Glutamatergic neuron (in vitro differentiated cells): Measurements from ENCODE around the gene PRF1. TPM values are rescaled to one million over a fixed set of nuclear protein-coding genes. Genes with fewer than 3 reads are reported as not detected.

ENCODE experiments used
- DNase-seq: peaks from one replicate; pipeline ENCODE4 v3.0.0; 2022
- H3K27ac Mint-ChIP-seq: one replicate; pipeline ENCODE4 v1.8.0; 2020; ENCODE audit warnings: mild to moderate bottlenecking, mixed read lengths, inconsistent platforms; ENCODE audit not compliant: unreplicated experiment
- H3K27me3 Mint-ChIP-seq: one replicate; pipeline ENCODE4 v1.8.0; 2020; ENCODE audit warnings: mild to moderate bottlenecking, moderate library complexity, mixed read lengths, inconsistent platforms; ENCODE audit not compliant: unreplicated experiment
- H3K36me3 Mint-ChIP-seq: one replicate; pipeline ENCODE4 v1.8.0; 2020; ENCODE audit warnings: mild to moderate bottlenecking, mixed read lengths, inconsistent platforms; ENCODE audit not compliant: unreplicated experiment
- H3K4me1 Mint-ChIP-seq: one replicate; pipeline ENCODE4 v1.8.0; 2020; ENCODE audit warnings: mild to moderate bottlenecking, low read depth, mixed read lengths, inconsistent platforms; ENCODE audit not compliant: unreplicated experiment
- H3K4me3 Mint-ChIP-seq: one replicate; pipeline ENCODE4 v1.8.0; 2020; ENCODE audit warnings: mild to moderate bottlenecking, mixed read lengths, inconsistent platforms; ENCODE audit not compliant: unreplicated experiment
- H3K9me3 Mint-ChIP-seq: one replicate; pipeline ENCODE4 v1.8.0; 2020; ENCODE audit warnings: mild to moderate bottlenecking, moderate library complexity, mixed read lengths, inconsistent platforms; ENCODE audit not compliant: unreplicated experiment
- total RNA-seq: library from RNA; stranded (reverse); fragmentation: NEBNext Ultra II Directional; extraction: Animal tissue kit (Norgen Biotek cat#: 25700); gene quantifications from one replicate; pipeline ENCODE4 v1.2.1, GENCODE V29; 2021; ENCODE audit not compliant: unreplicated experiment
- TF ChIP-seq, protein P1 (sequence below): fragments of 200-600 bp; sonication (generic); IDR thresholded peaks from one replicate; pipeline ENCODE4 v1.5.0; 2021; ENCODE audit not compliant: partially characterized antibody, unreplicated experiment

PRF1 gene
- total RNA-seq, 1 donor from 2014 or later, result 2.6 TPM

DNA sequence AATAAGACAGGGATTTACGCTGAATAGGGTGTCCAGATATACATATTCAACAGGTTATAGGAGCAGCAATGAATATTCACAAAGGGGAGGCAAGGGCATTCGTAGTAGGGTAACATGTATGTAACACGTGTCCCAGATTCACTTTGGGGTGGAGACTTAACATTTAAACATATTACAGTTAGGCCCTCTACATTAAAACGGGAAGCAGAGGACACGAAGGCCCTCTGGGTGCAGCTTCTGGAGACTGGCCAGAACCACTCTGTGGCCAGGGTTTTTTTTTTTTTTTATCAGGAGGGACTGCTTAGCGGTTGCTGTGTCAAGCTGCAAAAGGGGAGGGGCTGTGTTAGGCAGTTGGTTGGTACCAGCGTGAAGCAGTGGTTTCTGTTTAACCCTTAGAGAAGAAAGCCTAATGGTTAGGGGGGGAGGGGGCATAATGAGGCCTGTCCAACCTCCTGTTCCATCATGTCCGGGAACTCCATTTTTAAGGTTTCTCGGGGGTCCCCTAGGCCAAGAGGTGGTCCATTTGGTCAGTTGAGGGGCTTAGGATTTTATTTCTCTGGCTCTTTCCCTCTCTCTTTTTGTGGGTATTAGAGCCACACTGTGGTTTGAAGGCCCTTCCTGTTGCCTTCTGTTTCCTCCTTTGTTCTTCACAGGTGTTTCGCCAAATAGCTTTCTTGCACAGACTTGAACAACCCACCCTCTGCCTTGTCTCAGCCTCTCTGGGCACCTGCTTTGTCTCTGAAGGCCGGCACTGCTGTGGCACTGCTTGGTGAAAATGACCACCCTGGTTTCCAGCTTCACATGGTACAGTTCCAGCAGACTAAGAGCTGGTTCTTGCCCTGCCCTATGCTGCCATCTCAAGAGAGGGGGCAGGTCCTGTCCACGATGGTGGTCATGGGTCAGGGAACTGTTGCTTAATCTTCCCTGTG is 26.4 kb downstream of the PRF1 start:
- no peaks in the 10 kb centered on the region for H3K36me3 Mint-ChIP-seq
- no peak for DNase-seq
- H3K27me3 Mint-ChIP-seq, result peaks cover 3% of the 10 kb centered on the region
- no peak overlapping the region for H3K4me3 Mint-ChIP-seq
- TF ChIP-seq, protein P1, sequence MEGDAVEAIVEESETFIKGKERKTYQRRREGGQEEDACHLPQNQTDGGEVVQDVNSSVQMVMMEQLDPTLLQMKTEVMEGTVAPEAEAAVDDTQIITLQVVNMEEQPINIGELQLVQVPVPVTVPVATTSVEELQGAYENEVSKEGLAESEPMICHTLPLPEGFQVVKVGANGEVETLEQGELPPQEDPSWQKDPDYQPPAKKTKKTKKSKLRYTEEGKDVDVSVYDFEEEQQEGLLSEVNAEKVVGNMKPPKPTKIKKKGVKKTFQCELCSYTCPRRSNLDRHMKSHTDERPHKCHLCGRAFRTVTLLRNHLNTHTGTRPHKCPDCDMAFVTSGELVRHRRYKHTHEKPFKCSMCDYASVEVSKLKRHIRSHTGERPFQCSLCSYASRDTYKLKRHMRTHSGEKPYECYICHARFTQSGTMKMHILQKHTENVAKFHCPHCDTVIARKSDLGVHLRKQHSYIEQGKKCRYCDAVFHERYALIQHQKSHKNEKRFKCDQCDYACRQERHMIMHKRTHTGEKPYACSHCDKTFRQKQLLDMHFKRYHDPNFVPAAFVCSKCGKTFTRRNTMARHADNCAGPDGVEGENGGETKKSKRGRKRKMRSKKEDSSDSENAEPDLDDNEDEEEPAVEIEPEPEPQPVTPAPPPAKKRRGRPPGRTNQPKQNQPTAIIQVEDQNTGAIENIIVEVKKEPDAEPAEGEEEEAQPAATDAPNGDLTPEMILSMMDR, result no peak
- no peak overlapping the region for H3K27ac Mint-ChIP-seq
- H3K4me1 Mint-ChIP-seq, result no peaks in the 10 kb centered on the region
- H3K9me3 Mint-ChIP-seq, result peaks cover 1% of the 10 kb centered on the region

DNA sequence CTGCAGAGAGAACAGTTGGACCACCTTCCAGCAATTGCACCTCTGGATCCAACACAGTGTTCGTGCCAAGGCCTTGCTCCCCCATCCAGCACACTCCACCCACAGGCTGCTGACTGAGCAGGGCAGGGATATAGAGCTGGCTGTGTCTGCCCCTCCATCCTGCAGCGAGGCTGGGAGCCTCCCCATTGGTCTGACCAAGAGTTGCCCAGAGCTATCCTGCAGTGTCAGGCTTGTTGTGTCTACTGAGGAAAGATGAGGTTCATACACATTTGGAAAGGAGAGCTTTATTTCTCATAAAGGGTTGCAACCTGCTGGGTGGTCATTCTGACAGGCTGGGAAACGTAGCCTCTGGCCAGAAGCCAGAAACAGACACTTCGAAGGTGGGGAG is 27.1 kb downstream of the PRF1 start:
- Mint-ChIP-seq H3K27ac (no peak overlapping the region), H3K36me3 (no peaks in the 10 kb centered on the region), H3K27me3 (peaks cover 3% of the 10 kb centered on the region), H3K4me3 (no peak overlapping the region), H3K9me3 (peaks cover 1% of the 10 kb centered on the region), H3K4me1 (no peaks in the 10 kb centered on the region)
- TF ChIP-seq, protein P1, result no peak
- DNase-seq, result no peak

- Mint-ChIP-seq H3K27me3 (peaks cover 2% of the 10 kb centered on the region), H3K27ac (no peak overlapping the region), H3K9me3 (no peaks in the 10 kb centered on the region), H3K4me3 (no peak overlapping the region), H3K4me1 (no peaks in the 10 kb centered on the region), H3K36me3 (no peaks in the 10 kb centered on the region)
- TF ChIP-seq, protein P1, result no peak
- no peak for DNase-seq
Observed at GRCh38 chr10:70573599-70574506, 28.7 kb downstream of the PRF1 start.

DNA sequence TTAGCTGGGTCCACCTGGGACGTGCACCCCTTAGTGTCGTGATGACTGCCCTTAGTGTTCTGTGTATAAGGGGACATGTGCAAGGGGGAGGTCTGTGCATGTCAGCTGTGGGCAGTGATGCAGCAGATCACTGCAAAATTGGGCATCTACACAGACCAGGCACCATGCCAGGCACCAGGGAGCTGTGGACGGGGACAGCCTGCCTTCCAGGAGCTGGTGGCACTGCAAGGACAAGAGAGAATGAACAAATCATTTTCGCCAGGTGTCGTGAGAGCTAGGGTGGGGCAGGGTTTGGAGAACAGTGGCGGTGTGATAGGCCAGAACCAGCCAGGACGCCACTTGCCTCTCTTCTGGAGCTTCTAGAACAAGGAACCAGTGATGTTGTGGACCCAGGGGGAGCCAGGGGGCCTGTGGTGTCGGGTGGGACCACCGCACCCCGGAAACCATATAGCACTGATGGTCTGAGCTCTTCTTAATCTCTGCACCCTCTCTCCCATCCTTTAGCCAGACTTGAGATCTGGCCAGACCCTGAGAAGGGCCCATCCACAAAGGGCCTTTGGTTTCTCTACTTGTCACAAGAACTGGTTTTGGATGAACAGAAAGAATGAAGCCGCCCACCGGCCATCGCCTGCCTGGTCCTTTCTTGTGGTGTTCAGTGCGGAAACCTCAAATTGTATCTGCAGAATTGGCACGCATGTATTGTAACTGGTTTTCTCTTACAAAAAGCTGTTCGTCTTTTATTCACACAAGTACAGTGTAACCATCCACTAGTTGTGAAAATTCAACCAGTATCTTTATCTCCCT is 30.7 kb downstream of the PRF1 start:
- Mint-ChIP-seq H3K4me1 (no peaks in the 10 kb centered on the region), H3K27me3 (no peaks in the 10 kb centered on the region), H3K27ac (no peak overlapping the region), H3K4me3 (no peak overlapping the region), H3K36me3 (no peaks in the 10 kb centered on the region), H3K9me3 (no peaks in the 10 kb centered on the region)
- DNase-seq, result no peak
- TF ChIP-seq, protein P1, result no peak
